ENCODE data around the gene ADAMTSL1.
A peak's percentile ranks its signal among the peaks of the same experiment; 100 is the strongest.

Gene ADAMTSL1

DNA sequence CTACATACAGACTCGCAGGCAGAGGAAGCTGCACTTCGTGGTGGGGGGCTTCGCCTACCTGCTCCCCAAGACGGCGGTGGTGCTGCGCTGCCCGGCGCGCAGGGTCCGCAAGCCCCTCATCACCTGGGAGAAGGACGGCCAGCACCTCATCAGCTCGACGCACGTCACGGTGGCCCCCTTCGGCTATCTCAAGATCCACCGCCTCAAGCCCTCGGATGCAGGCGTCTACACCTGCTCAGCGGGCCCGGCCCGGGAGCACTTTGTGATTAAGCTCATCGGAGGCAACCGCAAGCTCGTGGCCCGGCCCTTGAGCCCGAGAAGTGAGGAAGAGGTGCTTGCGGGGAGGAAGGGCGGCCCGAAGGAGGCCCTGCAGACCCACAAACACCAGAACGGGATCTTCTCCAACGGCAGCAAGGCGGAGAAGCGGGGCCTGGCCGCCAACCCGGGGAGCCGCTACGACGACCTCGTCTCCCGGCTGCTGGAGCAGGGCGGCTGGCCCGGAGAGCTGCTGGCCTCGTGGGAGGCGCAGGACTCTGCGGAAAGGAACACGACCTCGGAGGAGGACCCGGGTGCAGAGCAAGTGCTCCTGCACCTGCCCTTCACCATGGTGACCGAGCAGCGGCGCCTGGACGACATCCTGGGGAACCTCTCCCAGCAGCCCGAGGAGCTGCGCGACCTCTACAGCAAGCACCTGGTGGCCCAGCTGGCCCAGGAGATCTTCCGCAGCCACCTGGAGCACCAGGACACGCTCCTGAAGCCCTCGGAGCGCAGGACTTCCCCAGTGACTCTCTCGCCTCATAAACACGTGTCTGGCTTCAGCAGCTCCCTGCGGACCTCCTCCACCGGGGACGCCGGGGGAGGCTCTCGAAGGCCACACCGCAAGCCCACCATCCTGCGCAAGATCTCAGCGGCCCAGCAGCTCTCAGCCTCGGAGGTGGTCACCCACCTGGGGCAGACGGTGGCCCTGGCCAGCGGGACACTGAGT, 303.2 kb downstream of the ADAMTSL1 start:
- DNase-seq (ENCODE audit: low read depth) = no peak

DNA sequence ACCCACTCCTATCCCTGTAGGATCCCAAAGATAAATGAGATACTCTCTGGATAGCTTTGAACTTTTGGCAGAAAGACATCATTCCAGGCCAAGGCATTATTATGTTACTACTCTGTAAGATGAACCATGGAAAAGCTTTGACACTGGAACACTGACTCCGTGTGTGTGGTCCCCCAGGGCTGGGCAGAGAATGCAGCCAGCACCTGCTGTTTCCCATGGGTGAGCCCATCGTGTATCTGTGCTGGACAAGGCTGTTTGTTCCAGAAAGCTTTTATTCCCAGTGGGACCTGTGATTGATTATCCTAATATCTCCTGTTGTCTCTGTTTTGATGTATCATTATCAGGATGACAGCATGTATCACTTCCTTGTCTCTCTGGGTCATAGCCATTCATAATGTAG, 304.2 kb downstream of the ADAMTSL1 start:
- no peak for DNase-seq (ENCODE audit: low read depth)

DNA sequence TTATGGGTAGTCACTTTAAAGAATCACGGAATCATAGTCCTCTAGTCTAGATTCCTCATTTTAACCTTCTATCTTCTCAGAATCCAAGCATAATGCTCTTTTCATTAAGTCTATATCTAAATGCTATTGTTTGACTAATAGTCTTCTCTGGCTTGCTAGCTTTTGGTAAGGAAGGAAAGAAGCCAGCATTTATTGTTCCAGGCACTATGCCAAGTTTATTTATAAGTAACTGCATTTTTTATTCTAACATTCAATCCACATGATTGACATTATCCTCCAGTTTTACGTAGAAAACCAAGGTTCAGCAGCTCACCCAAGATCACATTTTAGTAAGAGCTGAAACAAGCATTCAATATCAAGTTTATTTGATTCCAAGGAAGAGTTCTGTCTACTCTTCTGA, 304.9 kb downstream of the ADAMTSL1 start:
- no peak for DNase-seq (ENCODE audit: low read depth)

DNA sequence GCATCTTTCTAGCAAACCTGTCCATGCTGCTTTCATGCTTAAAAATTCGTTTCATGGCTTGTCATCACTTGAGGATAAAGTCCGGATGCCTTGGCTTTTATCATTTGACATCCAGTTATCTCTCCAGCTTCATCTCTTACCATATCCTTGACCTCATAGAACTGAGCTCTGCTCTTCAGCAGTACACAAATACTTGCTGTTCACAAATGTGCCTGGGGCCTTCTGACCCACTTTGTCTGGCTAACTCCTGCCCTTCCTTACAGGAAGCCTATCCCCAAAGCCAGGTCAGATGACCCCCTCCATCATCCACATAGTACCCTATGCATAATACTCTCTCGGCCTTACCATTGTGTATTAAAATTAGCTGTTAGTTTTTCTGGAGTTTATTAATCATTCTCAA, 310.0 kb downstream of the ADAMTSL1 start:
- no peak for DNase-seq (ENCODE audit: low read depth)

DNA sequence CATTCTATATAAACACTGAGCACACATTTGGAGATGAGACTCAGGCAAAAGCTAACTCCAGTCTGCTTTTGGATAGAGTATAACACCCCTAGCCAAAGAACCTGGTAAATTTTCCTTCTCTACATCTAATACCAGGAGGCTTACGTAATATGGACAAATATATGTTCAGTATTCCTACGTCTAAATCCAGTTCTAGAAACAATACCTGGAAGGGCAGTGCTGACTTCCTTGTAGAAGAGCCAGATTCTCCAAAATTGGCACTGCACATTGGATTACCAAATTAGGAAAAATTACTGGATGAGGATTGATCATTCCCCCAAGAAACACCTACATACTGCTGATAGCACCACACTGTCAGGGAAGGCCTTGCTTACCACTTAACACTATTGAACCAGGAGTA, 311.7 kb downstream of the ADAMTSL1 start:
- DNase-seq (ENCODE audit: low read depth) = no peak

DNA sequence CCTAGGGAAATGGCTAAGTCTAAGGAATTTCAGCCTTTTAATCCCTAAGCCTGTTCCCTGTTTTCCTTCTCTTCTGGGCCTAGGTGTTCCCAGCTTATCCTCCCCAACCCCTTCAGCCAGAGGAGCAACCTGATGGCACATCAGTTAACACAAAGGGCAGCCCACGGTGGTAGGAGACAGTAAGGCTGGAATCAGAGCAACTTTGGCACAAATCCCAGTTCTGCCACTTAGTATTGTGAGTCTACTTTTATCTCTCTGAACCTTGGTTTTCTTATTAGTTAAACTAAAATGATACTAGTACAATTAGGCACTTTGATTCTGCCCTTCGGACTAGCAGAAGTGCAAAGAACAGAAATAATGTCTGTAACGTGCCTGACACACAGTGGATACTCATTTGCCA, 312.2 kb downstream of the ADAMTSL1 start:
- peak; percentile 6 for DNase-seq (ENCODE audit: low read depth)

DNA sequence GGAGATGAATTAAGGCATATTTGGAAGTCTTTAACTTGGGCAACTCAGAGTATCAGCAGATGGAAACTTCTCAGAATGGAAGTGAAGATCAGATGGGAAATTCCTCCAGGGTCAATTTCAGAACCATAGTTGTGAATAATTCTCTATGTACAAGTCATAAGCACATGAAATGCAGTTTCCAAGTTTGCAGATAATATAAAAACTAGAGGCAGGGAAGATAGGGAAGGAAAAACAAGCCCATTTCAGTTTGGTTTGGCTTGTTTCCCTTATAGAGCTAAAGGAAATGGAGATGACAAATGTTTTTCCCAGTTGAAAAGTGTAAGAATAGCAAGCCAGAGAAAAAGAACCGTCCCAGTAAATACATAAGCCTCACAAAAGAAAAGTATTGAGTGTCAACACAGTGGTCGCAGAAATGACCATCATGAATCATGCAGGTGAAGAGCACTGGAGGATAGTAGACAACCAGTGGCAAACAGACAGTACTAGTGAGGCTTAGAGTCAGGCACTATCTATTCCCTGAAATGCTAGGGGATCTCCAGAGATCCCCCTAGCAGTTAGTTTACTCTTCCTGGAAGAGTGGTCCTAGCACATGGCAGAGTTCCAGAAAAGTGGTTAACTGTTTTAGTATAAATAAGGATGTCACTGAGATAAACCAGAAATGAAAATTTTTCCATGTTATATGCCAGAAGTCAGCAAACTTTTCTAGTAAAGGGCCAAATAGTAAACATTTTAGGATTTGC, 313.1 kb downstream of the ADAMTSL1 start:
- peak; percentile 65 for DNase-seq (ENCODE audit: low read depth)

DNA sequence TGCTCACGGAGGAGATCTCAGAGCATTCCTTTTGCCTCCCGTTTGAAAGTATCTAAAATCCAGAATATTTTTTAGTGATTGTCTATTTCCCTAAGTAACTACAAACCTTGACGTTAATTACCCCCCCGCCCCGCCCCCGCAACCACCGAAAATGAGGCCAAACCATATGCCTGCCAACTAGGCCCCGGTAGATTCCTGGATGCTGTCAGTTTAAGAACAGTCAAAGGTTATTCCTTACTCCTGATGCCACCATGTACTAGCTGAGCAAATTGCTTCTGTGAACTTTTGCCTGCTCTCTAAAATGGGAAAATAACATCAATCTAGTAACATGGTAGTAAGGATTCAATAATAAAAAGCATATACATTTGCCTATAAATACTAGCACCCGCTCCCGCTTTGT, 314.3 kb downstream of the ADAMTSL1 start:
- DNase-seq (ENCODE audit: low read depth) = no peak

DNA sequence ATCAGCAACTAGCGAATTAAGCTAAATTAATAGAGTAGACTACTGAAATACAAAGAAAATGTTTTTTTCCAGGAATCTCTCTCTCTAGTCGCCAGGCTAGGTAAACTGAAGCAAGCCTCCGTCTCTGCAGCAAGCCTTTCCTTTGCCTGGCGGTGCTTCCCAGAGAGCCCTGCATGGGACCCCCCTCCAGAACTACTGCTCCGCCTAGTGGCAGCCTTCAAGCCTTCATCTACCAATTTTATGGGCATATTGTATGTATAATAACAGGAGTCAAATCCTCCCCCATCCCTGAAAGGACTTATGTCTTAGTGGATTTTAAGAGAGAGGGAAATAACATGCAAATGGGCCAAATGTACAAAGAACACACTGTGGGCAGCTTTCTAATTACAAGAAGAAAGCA, 317.1 kb downstream of the ADAMTSL1 start:
- DNase-seq (ENCODE audit: low read depth) = no peak

DNA sequence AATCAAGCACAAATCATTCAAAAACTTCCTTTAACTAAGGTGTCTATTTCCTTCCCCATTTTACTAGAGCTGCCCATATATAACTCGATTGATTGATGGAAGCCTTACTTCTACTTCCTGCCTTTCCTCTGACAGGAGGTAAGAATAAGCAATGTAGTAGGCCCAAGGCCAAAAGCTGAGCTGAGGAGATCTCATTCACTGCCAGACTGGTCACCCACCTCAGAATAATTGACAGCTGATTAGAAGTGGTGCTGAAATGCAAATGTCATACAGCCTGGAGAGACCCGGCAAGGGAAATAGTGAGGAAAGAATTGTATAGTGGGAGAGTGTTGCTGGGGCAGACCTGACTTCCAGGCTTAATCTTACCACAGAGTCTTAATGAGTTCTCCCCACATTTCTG, 319.2 kb downstream of the ADAMTSL1 start:
- DNase-seq (ENCODE audit: low read depth) = no peak

DNA sequence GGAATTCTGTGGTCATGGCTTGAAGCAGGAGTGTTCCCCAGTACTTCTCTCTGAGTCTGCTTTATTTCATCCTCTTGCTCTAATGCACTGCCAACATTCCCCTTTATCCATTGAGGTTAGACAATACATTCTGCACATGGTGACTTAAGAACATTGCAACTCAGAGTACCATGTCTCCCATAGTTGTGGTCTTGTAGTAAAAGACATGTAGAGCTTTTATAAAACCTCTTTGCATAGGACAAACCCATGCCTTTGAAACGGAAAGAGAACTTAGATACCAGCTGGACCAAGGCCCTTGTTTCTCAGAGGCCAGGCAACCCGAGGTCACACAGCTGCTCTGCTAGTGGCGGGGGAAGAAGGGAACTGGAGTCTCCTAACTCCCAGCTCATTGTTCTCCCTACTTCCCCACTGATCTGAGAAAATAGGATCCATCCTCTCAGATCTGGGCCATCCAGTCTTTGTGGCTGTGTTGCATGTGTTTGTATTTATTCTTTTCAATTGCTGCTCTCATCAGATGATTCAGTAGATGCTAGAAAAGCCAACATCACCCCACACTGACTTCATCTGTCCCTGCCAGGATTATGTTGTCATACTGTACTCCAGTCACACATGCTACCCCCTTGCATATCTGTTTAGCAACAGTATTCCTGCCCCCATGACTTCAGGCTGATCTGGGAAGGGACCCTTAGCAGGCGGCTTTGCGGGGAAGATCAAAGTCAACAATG, 322.2 kb downstream of the ADAMTSL1 start:
- DNase-seq (ENCODE audit: low read depth) = peak; percentile 61

DNA sequence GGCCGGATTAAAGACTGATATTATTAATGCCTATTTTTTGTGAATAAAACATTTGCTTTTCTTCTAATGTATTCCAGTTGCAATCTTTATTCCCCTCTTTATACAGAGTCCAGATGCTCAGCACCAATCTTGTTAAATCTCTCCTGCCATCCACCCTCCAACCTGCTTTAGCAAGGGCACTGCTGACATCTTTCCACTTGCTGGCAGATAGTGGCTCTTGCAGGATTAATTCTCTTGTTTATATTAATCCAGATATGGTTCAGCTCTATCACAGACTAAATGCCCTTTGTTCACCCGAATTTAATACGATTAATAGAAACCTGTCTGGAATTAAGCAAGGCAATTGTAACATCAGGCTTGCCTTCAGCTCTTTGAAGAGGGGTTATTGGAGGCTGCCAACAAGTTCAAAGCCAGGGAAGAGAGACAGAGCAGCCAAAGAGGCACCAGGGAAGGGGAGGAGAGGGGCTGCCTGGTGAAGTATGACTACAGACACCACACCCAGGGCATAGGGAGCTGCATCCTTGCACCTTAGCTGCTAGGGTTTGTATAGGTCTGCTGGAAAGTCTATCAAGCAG, 322.8 kb downstream of the ADAMTSL1 start:
- DNase-seq (ENCODE audit: low read depth) = no peak

DNA sequence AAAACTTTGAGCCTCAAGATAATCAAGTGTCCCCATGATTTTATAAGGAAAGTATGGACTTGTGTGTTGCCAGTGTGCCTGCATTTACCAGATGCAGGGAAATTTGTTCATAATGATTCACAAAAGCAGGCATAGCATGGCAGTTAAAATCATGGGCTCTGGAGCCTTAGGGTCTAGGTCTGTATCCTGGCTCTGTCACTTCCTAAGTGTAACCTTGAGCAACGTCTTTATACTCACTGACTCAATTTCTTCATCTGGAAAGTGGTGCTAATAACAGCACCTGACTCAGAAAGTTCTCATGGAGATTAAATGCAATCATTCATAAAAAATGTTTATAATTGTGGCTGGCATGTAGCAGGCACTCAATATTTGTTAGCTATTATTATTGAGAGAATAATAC, 324.2 kb downstream of the ADAMTSL1 start:
- peak; percentile 36 for DNase-seq (ENCODE audit: low read depth)

DNA sequence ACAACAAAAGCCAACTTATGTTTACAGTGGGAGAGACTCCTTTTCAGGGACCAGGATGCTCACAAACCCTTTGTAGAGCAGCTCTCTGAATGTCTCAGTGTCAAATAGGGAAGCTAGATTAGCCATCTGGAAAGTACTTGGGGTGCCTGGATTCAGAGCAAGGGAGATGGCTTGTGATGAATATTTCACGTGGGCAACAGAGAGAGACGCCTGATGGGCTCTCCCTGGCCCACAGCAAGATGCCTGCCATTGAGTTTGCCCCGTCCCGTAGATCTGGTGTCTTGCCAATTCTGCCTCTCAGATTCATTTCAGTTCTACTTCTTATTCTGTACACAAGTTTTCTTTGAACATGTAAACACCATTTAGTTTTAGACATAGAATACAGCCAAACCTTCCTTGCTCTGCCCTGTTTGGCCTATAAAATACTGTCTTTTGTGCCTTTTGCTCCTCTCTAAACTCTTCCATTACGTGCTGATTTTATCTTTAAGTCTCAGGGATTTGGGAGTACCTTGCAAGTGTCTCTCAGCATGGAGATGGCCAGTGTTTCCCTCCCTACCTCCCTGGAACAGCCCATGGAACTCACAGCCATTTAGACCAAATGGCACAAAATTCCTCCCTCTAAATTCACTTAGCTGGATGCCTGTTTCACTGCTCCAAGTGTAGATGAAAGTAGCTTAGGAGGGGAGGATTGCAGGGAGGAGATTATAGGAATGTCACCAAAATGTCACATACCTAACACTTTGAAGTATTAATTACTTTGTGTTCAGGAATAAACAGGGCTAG, 324.7 kb downstream of the ADAMTSL1 start:
- no peak for DNase-seq (ENCODE audit: low read depth)

DNA sequence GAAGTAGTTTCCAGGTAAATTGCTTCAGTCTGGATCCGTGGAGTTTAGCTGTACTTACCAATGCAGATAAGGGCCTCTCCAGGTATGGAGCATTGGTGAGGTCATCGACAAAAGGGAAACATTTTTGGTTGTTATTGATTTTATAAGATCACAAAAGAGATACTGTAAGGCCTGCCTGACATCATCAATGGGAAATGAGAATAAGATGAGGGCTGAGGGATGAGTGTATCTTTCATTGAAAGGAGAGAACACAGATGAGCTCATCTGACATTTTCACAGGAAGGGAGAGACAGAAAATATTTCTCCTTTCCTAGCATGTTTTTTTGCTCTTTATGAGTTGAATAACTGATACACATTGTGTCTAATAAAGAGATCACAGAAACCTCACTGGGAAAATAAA, 325.5 kb downstream of the ADAMTSL1 start:
- peak; percentile 21 for DNase-seq (ENCODE audit: low read depth)

DNA sequence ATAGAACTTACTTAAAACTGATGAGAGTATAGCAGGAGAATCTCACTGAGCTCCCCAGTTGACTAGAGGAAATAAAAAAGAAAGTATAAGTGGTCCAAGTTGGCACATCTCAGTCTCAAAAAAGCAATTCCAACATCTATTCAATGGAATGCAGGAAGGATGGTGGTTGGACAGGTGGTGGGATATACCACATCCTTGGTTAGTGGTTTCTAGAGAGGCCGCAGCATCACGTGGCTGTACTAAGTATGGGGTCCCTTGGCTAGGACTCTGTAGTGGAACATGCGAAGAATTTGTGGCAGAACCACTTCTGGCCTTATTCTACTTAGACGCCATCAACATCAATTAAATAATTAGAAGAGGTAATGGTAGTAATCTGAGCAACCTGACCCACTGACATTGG, 326.6 kb downstream of the ADAMTSL1 start:
- DNase-seq (ENCODE audit: low read depth) = no peak

DNA sequence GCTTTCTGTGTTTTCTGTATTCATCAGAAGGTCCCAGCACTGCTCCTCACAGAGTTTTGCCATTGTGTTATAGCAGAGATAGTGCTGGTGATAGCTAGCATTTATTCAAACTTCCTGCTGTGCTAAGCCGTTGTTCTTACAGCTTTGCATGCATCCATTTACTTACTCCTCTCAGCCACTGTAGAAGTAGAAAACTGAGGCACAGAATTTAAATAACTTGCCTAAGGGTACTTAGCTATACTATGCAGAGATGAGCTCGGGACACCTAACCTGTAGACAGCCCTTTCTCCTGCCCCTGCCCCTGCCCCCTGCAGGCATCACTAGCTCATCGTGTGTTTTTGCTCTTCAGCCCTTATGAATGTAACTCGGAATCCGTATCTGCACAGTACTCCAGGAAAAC, 331.4 kb downstream of the ADAMTSL1 start:
- no peak for DNase-seq (ENCODE audit: low read depth)

DNA sequence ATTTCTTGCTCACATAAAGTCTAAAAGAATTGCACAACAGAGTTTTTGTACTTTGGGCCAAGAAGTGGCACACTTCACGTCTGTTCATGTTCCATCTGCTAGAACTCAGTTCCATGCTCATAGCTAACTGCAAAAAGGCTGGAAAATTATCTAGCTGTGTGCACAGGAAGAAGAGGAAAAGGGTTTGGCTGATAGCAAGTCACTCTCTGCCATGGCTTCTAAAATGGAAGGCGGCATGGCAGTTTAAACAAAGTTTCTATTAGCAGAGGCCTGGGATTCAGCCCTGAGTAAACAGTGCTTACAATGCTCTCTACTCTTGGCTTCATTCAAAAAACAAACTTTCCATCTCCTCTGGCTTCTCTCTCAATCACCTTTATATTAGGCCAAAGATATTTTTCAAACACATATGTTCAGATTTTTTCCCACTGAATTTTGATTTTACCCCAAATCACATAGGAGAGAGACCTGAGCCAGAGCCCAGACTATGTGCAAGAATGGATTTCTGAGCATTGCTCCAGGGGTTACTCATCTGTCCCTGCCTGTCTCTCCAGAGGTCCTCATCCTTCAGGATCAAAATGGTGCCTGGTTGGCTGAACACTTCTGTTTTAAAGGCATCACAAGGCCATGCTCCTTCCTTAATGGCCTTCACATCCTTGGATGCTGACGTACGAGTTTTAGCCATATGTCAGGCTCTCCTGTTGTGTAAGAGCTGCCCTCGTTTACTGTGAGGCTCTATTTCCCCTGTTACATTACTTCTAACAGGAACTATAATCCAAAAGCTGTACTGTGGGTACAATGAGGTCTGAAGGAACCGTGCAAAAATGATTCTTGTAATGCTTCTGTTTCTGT, 332.5 kb downstream of the ADAMTSL1 start:
- DNase-seq (ENCODE audit: low read depth) = no peak

DNA sequence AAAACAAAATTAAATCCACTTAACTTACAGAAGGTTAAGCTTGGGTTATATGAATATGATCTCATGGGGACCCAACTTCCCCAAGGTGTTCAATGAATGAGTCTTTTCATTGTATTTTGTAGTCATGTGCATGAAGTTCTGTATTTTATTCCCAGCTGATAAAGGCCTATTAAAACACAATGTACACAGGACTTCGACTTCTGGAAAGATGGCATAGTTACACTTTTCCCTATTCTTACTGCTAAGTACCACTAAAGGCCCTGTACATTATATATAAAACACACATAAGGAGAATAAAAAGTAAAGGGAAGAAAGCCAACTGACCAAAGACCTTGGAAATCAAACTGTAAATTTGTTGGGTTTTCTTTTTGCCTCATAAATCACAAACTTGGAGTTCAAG, 336.6 kb downstream of the ADAMTSL1 start:
- DNase-seq (ENCODE audit: low read depth) = no peak

DNA sequence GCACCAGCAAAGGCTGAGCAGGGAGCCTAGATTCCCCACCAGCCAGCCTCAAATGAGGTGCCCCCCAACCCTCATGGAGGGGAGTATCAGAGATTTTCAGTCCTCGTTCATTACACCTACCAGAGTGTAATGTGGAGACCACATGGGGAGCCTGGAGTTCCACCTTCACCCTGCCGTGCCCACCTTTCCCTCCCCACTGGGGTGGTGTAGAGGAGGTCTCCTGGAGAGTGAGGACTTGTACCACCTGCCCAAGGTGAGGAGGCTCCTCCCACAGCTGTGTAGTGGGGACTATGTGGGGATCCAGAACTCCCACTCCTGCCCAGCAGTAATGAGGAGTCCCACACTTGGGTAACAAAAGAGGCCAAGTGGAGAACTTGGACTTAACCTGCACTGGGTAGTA, 337.2 kb downstream of the ADAMTSL1 start:
- DNase-seq (ENCODE audit: low read depth) = no peak

DNA sequence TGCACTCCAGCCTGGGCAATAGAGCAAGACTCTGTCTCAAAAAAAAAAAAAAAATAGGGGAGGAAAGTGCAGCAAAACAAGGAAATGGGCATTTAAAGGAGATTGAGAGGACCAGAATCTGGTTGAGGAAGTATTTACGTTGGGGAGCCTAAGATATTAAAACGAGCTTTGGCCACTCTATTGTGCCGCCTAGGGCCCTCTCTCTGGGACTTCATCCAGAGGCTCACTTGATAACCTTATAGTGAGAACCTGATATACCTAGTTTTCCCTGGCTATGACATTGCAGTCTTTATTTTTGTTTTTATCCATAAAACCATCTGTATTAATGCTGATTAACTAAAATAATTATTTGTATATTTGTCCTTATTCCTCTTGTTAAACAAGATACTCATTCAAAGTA, 345.5 kb downstream of the ADAMTSL1 start:
- DNase-seq (ENCODE audit: low read depth) = no peak

Measured in EH (cell line).